ENCODE measurements around the gene FTO. TPM values are rescaled to one million over a fixed set of nuclear protein-coding genes. Genes with fewer than 3 reads are reported as not detected.

FTO gene
- total RNA-seq, 1 experiment from 2014 or later: 57.4 TPM

DNA sequence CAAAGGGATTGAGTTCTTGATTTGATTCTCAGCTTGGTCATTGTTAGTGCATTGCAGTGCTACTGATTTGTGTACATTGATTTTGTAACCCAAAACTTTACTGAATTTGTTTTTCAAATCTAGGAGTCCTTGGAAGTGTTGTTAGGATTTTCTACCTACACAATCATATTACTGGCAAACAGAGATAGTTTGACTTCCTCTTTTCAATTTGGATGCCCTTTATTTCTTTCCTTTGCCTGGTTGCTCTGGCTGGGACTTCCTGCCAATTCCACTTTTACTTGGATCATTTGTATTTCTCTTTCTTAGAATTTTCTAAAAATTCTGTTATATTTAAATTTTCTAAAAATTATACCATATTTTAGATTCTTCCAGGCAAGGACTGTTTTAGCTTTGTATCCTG lies 151.1 kb downstream of the FTO start:
- H3K9me3 Mint-ChIP-seq: no peaks in the 10 kb centered on the region; the same call in 1 of the 2 replicates

DNA sequence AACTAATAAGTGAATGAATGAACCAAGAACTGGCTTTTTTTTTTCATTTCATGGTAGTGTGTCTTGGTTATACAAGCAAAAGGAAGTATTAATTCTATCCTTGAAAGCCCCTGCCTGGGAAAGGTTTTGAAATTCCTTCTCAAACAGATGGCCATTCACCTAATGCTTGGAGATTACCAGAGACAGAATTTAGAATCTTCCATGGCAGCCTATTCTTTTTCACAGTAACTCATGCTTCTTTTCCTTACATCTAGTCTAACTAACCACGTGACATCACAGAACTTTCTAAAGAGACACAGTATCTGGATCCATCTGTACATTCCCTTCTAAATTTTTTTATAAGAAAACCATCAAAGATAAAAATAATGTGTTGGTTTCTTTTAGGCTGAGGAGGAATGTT lies 151.6 kb downstream of the FTO start:
- no peak overlapping the region for H3K4me3 Mint-ChIP-seq
- no peak overlapping the region for H3K27ac Mint-ChIP-seq
- CTCF ChIA-PET: no interaction called here
- no peak for TF ChIP-seq TEAD1 (CRISPR knock-in tag; IDR thresholded peaks at IDR 0.05)
- no peaks in the 10 kb centered on the region; the same call in 1 of the 2 replicates for H3K9me3 Mint-ChIP-seq
- no peak for DNase-seq (ENCODE audit: low spot score)
- no peak for ATAC-seq
- H3K27me3 Mint-ChIP-seq (ENCODE audit: low read depth): no peaks in the 10 kb centered on the region
- H3K36me3 Mint-ChIP-seq: 0 out of 2 replicates have a peak, but pooled peaks cover 2% of the 10 kb centered on the region
- H3K4me1 Mint-ChIP-seq: peaks cover 5% of the 10 kb centered on the region
- POLR2A ChIA-PET: no interaction called here

More for the DNA sequence above, 151.1 kb downstream of the FTO start:
- 0 out of 2 replicates have a peak, but pooled peaks cover 2% of the 10 kb centered on the region for H3K36me3 Mint-ChIP-seq
- H3K4me3 Mint-ChIP-seq: no peak overlapping the region
- TF ChIP-seq, protein P1, sequence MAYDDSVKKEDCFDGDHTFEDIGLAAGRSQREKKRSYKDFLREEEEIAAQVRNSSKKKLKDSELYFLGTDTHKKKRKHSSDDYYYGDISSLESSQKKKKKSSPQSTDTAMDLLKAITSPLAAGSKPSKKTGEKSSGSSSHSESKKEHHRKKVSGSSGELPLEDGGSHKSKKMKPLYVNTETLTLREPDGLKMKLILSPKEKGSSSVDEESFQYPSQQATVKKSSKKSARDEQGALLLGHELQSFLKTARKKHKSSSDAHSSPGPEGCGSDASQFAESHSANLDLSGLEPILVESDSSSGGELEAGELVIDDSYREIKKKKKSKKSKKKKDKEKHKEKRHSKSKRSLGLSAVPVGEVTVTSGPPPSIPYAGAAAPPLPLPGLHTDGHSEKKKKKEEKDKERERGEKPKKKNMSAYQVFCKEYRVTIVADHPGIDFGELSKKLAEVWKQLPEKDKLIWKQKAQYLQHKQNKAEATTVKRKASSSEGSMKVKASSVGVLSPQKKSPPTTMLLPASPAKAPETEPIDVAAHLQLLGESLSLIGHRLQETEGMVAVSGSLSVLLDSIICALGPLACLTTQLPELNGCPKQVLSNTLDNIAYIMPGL (CRISPR knock-in tag; IDR thresholded peaks at IDR 0.05): no peak
- TF ChIP-seq, protein P2, sequence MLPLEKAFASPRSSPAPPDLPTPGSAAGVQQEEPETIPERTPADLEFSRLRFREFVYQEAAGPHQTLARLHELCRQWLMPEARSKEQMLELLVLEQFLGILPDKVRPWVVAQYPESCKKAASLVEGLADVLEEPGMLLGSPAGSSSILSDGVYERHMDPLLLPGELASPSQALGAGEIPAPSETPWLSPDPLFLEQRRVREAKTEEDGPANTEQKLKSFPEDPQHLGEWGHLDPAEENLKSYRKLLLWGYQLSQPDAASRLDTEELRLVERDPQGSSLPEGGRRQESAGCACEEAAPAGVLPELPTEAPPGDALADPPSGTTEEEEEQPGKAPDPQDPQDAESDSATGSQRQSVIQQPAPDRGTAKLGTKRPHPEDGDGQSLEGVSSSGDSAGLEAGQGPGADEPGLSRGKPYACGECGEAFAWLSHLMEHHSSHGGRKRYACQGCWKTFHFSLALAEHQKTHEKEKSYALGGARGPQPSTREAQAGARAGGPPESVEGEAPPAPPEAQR (CRISPR knock-in tag; IDR thresholded peaks at IDR 0.05): no peak
- TF ChIP-seq, protein P3, sequence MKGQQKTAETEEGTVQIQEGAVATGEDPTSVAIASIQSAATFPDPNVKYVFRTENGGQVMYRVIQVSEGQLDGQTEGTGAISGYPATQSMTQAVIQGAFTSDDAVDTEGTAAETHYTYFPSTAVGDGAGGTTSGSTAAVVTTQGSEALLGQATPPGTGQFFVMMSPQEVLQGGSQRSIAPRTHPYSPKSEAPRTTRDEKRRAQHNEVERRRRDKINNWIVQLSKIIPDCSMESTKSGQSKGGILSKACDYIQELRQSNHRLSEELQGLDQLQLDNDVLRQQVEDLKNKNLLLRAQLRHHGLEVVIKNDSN (CRISPR knock-in tag; IDR thresholded peaks at IDR 0.05): no peak
- TF ChIP-seq MXD4 (CRISPR knock-in tag; IDR thresholded peaks at IDR 0.05; ENCODE audit: borderline replicate concordance): no peak
- TF ChIP-seq SMAD3 (CRISPR knock-in tag; IDR thresholded peaks at IDR 0.05; ENCODE audit: borderline replicate concordance): no peak
- no peak for TF ChIP-seq NR3C1 (CRISPR knock-in tag; conservative IDR thresholded peaks at IDR 0.05; ENCODE audit: low read depth)
- no peak for ATAC-seq
- H3K27ac Mint-ChIP-seq: no peak overlapping the region
- CTCF ChIA-PET: no interaction called here
- H3K27me3 Mint-ChIP-seq (ENCODE audit: low read depth): no peaks in the 10 kb centered on the region
- DNase-seq (ENCODE audit: low spot score): no peak
- POLR2A ChIA-PET: no interaction called here
- peaks cover 5% of the 10 kb centered on the region for H3K4me1 Mint-ChIP-seq

DNA sequence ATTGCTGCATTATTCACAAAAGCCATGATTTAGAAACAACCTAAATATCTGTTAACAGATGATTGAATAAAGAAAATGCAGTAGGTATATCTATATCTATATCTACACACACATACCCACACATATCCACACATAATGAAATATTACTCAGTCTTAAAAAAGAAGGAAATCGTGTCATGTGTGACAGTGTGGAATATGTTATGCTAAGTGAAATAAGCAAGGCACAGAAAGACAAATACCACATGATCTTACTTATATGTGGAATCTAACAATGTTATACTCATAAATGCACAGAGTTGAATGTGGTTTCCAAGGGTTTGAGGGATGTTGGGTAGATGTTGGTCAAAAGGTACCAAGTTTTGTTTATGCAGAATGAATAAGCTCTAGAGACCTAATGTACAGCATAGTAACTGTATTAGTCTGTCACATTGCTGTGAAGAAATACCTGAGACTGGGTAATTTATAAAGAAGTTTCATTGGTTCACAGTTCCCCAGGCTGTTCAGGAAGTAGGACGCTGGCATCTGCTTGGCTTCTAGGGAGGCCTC lies 156.1 kb downstream of the FTO start:
- H3K9me3 Mint-ChIP-seq: no peaks in the 10 kb centered on the region
- peaks cover 14% of the 10 kb centered on the region for H3K4me1 Mint-ChIP-seq
- ChIA-PET CTCF (no interaction called here), POLR2A (interaction anchor here (0.6 kb wide), 1 partner anchor 357 kb away, joined by 3 read pairs; the partner anchor contains the start of gene AKTIP)
- ATAC-seq: no peak
- no peaks in the 10 kb centered on the region for H3K36me3 Mint-ChIP-seq
- no peak overlapping the region for H3K4me3 Mint-ChIP-seq
- no peak for DNase-seq (ENCODE audit: low spot score)
- no peaks in the 10 kb centered on the region for H3K27me3 Mint-ChIP-seq (ENCODE audit: low read depth)
- no peak overlapping the region for H3K27ac Mint-ChIP-seq
- TF ChIP-seq, protein P4, sequence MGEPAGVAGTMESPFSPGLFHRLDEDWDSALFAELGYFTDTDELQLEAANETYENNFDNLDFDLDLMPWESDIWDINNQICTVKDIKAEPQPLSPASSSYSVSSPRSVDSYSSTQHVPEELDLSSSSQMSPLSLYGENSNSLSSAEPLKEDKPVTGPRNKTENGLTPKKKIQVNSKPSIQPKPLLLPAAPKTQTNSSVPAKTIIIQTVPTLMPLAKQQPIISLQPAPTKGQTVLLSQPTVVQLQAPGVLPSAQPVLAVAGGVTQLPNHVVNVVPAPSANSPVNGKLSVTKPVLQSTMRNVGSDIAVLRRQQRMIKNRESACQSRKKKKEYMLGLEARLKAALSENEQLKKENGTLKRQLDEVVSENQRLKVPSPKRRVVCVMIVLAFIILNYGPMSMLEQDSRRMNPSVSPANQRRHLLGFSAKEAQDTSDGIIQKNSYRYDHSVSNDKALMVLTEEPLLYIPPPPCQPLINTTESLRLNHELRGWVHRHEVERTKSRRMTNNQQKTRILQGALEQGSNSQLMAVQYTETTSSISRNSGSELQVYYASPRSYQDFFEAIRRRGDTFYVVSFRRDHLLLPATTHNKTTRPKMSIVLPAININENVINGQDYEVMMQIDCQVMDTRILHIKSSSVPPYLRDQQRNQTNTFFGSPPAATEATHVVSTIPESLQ (CRISPR knock-in tag; IDR thresholded peaks at IDR 0.05): no peak
- TF ChIP-seq, protein P5, sequence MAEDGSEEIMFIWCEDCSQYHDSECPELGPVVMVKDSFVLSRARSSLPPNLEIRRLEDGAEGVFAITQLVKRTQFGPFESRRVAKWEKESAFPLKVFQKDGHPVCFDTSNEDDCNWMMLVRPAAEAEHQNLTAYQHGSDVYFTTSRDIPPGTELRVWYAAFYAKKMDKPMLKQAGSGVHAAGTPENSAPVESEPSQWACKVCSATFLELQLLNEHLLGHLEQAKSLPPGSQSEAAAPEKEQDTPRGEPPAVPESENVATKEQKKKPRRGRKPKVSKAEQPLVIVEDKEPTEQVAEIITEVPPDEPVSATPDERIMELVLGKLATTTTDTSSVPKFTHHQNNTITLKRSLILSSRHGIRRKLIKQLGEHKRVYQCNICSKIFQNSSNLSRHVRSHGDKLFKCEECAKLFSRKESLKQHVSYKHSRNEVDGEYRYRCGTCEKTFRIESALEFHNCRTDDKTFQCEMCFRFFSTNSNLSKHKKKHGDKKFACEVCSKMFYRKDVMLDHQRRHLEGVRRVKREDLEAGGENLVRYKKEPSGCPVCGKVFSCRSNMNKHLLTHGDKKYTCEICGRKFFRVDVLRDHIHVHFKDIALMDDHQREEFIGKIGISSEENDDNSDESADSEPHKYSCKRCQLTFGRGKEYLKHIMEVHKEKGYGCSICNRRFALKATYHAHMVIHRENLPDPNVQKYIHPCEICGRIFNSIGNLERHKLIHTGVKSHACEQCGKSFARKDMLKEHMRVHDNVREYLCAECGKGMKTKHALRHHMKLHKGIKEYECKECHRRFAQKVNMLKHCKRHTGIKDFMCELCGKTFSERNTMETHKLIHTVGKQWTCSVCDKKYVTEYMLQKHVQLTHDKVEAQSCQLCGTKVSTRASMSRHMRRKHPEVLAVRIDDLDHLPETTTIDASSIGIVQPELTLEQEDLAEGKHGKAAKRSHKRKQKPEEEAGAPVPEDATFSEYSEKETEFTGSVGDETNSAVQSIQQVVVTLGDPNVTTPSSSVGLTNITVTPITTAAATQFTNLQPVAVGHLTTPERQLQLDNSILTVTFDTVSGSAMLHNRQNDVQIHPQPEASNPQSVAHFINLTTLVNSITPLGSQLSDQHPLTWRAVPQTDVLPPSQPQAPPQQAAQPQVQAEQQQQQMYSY (CRISPR knock-in tag; IDR thresholded peaks at IDR 0.05): no peak
- TF ChIP-seq, protein P6, sequence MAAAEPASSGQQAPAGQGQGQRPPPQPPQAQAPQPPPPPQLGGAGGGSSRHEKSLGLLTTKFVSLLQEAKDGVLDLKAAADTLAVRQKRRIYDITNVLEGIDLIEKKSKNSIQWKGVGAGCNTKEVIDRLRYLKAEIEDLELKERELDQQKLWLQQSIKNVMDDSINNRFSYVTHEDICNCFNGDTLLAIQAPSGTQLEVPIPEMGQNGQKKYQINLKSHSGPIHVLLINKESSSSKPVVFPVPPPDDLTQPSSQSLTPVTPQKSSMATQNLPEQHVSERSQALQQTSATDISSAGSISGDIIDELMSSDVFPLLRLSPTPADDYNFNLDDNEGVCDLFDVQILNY (CRISPR knock-in tag; IDR thresholded peaks at IDR 0.05): no peak
- no peak for TF ChIP-seq MXD4 (CRISPR knock-in tag; IDR thresholded peaks at IDR 0.05; ENCODE audit: borderline replicate concordance)
- TF ChIP-seq, protein P7, sequence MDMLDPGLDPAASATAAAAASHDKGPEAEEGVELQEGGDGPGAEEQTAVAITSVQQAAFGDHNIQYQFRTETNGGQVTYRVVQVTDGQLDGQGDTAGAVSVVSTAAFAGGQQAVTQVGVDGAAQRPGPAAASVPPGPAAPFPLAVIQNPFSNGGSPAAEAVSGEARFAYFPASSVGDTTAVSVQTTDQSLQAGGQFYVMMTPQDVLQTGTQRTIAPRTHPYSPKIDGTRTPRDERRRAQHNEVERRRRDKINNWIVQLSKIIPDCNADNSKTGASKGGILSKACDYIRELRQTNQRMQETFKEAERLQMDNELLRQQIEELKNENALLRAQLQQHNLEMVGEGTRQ (CRISPR knock-in tag; IDR thresholded peaks at IDR 0.05): no peak
- TF ChIP-seq, protein P8, sequence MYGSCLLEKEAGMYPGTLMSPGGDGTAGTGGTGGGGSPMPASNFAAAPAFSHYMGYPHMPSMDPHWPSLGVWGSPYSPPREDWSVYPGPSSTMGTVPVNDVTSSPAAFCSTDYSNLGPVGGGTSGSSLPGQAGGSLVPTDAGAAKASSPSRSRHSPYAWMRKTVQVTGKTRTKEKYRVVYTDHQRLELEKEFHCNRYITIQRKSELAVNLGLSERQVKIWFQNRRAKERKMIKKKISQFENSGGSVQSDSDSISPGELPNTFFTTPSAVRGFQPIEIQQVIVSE (CRISPR knock-in tag; IDR thresholded peaks at IDR 0.05; ENCODE audit: borderline replicate concordance): no peak
- no peak for TF ChIP-seq ZNF416 (CRISPR knock-in tag; IDR thresholded peaks at IDR 0.05)
- TF ChIP-seq, protein P9, sequence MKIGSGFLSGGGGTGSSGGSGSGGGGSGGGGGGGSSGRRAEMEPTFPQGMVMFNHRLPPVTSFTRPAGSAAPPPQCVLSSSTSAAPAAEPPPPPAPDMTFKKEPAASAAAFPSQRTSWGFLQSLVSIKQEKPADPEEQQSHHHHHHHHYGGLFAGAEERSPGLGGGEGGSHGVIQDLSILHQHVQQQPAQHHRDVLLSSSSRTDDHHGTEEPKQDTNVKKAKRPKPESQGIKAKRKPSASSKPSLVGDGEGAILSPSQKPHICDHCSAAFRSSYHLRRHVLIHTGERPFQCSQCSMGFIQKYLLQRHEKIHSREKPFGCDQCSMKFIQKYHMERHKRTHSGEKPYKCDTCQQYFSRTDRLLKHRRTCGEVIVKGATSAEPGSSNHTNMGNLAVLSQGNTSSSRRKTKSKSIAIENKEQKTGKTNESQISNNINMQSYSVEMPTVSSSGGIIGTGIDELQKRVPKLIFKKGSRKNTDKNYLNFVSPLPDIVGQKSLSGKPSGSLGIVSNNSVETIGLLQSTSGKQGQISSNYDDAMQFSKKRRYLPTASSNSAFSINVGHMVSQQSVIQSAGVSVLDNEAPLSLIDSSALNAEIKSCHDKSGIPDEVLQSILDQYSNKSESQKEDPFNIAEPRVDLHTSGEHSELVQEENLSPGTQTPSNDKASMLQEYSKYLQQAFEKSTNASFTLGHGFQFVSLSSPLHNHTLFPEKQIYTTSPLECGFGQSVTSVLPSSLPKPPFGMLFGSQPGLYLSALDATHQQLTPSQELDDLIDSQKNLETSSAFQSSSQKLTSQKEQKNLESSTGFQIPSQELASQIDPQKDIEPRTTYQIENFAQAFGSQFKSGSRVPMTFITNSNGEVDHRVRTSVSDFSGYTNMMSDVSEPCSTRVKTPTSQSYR (CRISPR knock-in tag; IDR thresholded peaks at IDR 0.05): no peak
